Breast epithelium (tissue), 3 donors: ENCODE results near the gene RMND1.

Experiments
- POLR2A ChIP-seq: fragments of 450-650 bp; IDR thresholded peaks from one replicate; pipeline ENCODE4 v1.6.1; 2016; ENCODE audit warnings: antibody characterized with exemption, mild to moderate bottlenecking, moderate library complexity
- TF ChIP-seq, protein P1 (sequence below), 3 donors: fragments of 450-650 bp; IDR thresholded peaks; one replicate each; pipeline ENCODE4 v1.5.1; 2016 to 2017; ENCODE audit warnings: antibody characterized with exemption in 3 of 3, mild to moderate bottlenecking in 3 of 3, moderate library complexity in 3 of 3

DNA sequence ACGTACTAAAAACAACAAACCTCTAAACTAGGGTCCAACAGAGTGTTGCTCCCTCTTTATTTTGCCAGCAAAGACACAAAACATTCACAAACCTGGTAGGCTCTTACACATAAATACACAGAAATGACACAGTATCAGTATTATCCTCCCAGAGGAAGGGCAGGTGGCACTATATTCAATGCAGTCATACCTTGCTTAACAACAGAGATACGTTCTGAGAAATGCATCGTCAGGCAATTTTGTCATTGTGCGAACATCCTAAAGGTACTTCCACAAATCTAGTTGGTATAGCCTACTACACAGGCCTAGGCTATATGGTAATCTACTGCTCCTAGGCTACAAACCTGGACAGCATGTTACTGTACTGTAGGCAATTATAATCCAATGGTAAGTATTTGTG is 70.2 kb downstream of the RMND1 start:
- TF ChIP-seq, protein P1, sequence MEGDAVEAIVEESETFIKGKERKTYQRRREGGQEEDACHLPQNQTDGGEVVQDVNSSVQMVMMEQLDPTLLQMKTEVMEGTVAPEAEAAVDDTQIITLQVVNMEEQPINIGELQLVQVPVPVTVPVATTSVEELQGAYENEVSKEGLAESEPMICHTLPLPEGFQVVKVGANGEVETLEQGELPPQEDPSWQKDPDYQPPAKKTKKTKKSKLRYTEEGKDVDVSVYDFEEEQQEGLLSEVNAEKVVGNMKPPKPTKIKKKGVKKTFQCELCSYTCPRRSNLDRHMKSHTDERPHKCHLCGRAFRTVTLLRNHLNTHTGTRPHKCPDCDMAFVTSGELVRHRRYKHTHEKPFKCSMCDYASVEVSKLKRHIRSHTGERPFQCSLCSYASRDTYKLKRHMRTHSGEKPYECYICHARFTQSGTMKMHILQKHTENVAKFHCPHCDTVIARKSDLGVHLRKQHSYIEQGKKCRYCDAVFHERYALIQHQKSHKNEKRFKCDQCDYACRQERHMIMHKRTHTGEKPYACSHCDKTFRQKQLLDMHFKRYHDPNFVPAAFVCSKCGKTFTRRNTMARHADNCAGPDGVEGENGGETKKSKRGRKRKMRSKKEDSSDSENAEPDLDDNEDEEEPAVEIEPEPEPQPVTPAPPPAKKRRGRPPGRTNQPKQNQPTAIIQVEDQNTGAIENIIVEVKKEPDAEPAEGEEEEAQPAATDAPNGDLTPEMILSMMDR (IDR thresholded peaks at IDR 0.05) = no peak
- TF ChIP-seq POLR2A = no peak
